ENCODE measurements around the gene HRC.

DNA sequence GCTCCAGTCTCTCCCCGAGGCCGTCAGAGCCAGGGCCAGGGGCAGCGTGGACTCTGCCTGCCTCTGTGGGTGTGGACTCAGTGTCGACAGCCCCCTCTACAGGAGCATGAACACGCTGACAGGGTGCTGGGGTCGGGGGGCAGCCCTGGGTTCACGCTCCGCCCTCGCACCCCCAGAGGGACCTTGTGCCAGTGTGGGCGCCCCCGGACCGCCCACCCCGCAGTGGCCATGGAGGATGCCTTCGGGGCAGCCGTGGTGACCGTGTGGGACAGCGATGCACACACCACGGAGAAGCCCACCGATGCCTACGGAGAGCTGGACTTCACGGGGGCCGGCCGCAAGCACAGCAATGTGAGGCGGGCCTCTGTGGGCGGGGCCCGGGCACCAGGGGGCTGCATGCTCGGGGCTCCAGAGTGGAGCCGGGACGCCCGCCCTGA lies 10.7 kb upstream of the HRC start:
- TF ChIP-seq, protein P1, sequence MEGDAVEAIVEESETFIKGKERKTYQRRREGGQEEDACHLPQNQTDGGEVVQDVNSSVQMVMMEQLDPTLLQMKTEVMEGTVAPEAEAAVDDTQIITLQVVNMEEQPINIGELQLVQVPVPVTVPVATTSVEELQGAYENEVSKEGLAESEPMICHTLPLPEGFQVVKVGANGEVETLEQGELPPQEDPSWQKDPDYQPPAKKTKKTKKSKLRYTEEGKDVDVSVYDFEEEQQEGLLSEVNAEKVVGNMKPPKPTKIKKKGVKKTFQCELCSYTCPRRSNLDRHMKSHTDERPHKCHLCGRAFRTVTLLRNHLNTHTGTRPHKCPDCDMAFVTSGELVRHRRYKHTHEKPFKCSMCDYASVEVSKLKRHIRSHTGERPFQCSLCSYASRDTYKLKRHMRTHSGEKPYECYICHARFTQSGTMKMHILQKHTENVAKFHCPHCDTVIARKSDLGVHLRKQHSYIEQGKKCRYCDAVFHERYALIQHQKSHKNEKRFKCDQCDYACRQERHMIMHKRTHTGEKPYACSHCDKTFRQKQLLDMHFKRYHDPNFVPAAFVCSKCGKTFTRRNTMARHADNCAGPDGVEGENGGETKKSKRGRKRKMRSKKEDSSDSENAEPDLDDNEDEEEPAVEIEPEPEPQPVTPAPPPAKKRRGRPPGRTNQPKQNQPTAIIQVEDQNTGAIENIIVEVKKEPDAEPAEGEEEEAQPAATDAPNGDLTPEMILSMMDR (IDR thresholded peaks at IDR 0.05) = no peak
- no peak for TF ChIP-seq POLR2AphosphoS5 (IDR thresholded peaks at IDR 0.05; ENCODE audit: low read depth, low read length)
